ENCODE measurements around the gene THSD4. TPM values are rescaled to one million over a fixed set of nuclear protein-coding genes. Genes with fewer than 3 reads are reported as not detected.

THSD4 gene
- polyA plus RNA-seq, 1 donor from 2014 or later: 0.46 TPM

GRCh38 chr15:71128939-71129562 lies 13.8 kb downstream of the THSD4 start:
- Histone ChIP-seq H3K4me2 (ENCODE audit: low read length) (no peak overlapping the region), H2AFZ (ENCODE audit: low read depth, low read length) (no peak overlapping the region), H3F3A (ENCODE audit: insufficient read depth, low read length, poor library complexity, severe bottlenecking) (no peaks in the 10 kb centered on the region), H4K20me1 (ENCODE audit: insufficient read depth) (no peaks in the 10 kb centered on the region), H3K27ac (ENCODE audit: low read length) (no peak overlapping the region), H3K79me2 (replicated peaks; ENCODE audit: insufficient read depth, low read length) (no peaks in the 10 kb centered on the region), H3K9ac (ENCODE audit: low read length) (no peak overlapping the region), H3K9me2 (ENCODE audit: insufficient read depth, low read length) (no peaks in the 10 kb centered on the region), H3K36me3 (ENCODE audit: insufficient read depth, low read length) (no peaks in the 10 kb centered on the region), H3K4me3 (ENCODE audit: low read length) (no peak overlapping the region), H3K27me3 (ENCODE audit: insufficient read depth, low read depth, low read length) (no peaks in the 10 kb centered on the region), H3K9me3 (ENCODE audit: low read length) (no peaks in the 10 kb centered on the region)
- TF ChIP-seq MXI1 (conservative IDR thresholded peaks at IDR 0.05; ENCODE audit: poor library complexity, severe bottlenecking) (no peak), CTCF (IDR thresholded peaks at IDR 0.05; ENCODE audit: poor library complexity, severe bottlenecking) (no peak), POLR2AphosphoS5 (IDR thresholded peaks at IDR 0.05) (no peak), EP300 (conservative IDR thresholded peaks at IDR 0.05; ENCODE audit: poor library complexity, severe bottlenecking) (no peak), RAD21 (conservative IDR thresholded peaks at IDR 0.05) (no peak)

- H4K20me1 ChIP-seq (ENCODE audit: insufficient read depth): no peaks in the 10 kb centered on the region
- H3K4me3 ChIP-seq (ENCODE audit: low read length): no peak overlapping the region
- H3K36me3 ChIP-seq (ENCODE audit: insufficient read depth, low read length): no peaks in the 10 kb centered on the region
- no peaks in the 10 kb centered on the region for H3K9me3 ChIP-seq (ENCODE audit: low read length)
- no peak overlapping the region for H2AFZ ChIP-seq (ENCODE audit: low read depth, low read length)
- H3K27me3 ChIP-seq (ENCODE audit: insufficient read depth, low read depth, low read length): no peaks in the 10 kb centered on the region
- no peaks in the 10 kb centered on the region for H3F3A ChIP-seq (ENCODE audit: insufficient read depth, low read length, poor library complexity, severe bottlenecking)
- H3K9ac ChIP-seq (ENCODE audit: low read length): no peak overlapping the region
- TF ChIP-seq MXI1 (conservative IDR thresholded peaks at IDR 0.05; ENCODE audit: poor library complexity, severe bottlenecking) (no peak), REST (IDR thresholded peaks at IDR 0.05; ENCODE audit: borderline replicate concordance) (no peak), TAF1 (IDR thresholded peaks at IDR 0.05; ENCODE audit: low read depth) (no peak), EP300 (conservative IDR thresholded peaks at IDR 0.05; ENCODE audit: poor library complexity, severe bottlenecking) (no peak), CTCF (IDR thresholded peaks at IDR 0.05; ENCODE audit: poor library complexity, severe bottlenecking) (no peak), POLR2AphosphoS5 (IDR thresholded peaks at IDR 0.05) (no peak), RAD21 (conservative IDR thresholded peaks at IDR 0.05) (no peak), EZH2 (IDR thresholded peaks at IDR 0.05; ENCODE audit: borderline replicate concordance, insufficient read depth, low read length, poor library complexity, severe bottlenecking) (no peak), SMC3 (conservative IDR thresholded peaks at IDR 0.05; ENCODE audit: poor library complexity) (no peak)
- H3K27ac ChIP-seq (ENCODE audit: low read length): no peak overlapping the region
- H3K4me2 ChIP-seq (ENCODE audit: low read length): no peak overlapping the region
- H3K79me2 ChIP-seq (replicated peaks; ENCODE audit: insufficient read depth, low read length): no peaks in the 10 kb centered on the region
- no peaks in the 10 kb centered on the region for H3K9me2 ChIP-seq (ENCODE audit: insufficient read depth, low read length)
Measured at GRCh38 chr15:71129669-71130068, 14.4 kb downstream of the THSD4 start.

All from neural cell (in vitro differentiated cells).